ENCODE data around the gene STAB2.

GRCh38 chr12:103773109-103773910 is 186.2 kb downstream of the STAB2 start:
- TF ChIP-seq CTCF (IDR thresholded peaks at IDR 0.05) (no peak), EP300 (IDR thresholded peaks at IDR 0.05) (no peak)

Measured in sigmoid colon (tissue), 4 donors.